Measurements from ENCODE around the gene C12orf57.

The C12orf57 gene

GRCh38 chr12:6941782-6942181, 2.0 kb upstream of the C12orf57 start:
- H3K79me2 ChIP-seq: peaks cover 4% of the 10 kb centered on the region
- H3K36me3 ChIP-seq (ENCODE audit: control insufficient read depth, insufficient read depth, low read length): no peaks in the 10 kb centered on the region
- no peak overlapping the region for H3K27ac ChIP-seq
- peaks cover 25% of the 10 kb centered on the region for H3K4me1 ChIP-seq
- no peak overlapping the region for H3K4me3 ChIP-seq (ENCODE audit: low read depth, low read length)
- no peaks in the 10 kb centered on the region for H3K27me3 ChIP-seq (ENCODE audit: control insufficient read depth, insufficient read depth, low read length)
- no peaks in the 10 kb centered on the region for H3K9me3 ChIP-seq (ENCODE audit: control insufficient read depth, low read length)
- no peak for TF ChIP-seq CTCF (IDR thresholded peaks at IDR 0.05)
- H2AFZ ChIP-seq: no peak overlapping the region
- no peak overlapping the region for H3K4me2 ChIP-seq (ENCODE audit: low read length)
- no peak overlapping the region for H3K9ac ChIP-seq

DNA sequence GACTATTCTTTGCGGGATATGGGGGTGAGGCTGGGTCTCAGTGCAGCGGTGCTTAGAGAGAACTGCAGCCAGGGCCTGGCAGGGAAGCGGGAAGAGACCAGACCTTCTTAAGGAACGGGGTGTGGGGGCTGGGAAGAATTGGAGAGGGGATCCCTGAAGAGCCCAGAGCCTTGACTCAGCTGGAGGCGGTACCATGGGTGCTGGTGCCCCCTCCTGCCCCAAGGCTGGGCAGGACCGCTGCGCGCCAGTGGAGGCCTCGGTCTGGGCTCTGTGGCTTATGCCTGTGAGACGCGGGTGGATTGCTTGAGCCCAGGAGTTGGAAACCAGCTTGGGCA, 1.5 kb upstream of the C12orf57 start:
- no peaks in the 10 kb centered on the region for H3K9me3 ChIP-seq (ENCODE audit: control insufficient read depth, low read length)
- H3K4me3 ChIP-seq (ENCODE audit: low read depth, low read length): no peak overlapping the region
- no peak overlapping the region for H3K4me2 ChIP-seq (ENCODE audit: low read length)
- no peak overlapping the region for H3K27ac ChIP-seq
- H2AFZ ChIP-seq: no peak overlapping the region
- H3K9ac ChIP-seq: no peak overlapping the region
- no peaks in the 10 kb centered on the region for H3K27me3 ChIP-seq (ENCODE audit: control insufficient read depth, insufficient read depth, low read length)
- peaks cover 29% of the 10 kb centered on the region for H3K4me1 ChIP-seq
- TF ChIP-seq CTCF (IDR thresholded peaks at IDR 0.05): no peak
- no peaks in the 10 kb centered on the region for H3K36me3 ChIP-seq (ENCODE audit: control insufficient read depth, insufficient read depth, low read length)
- peaks cover 4% of the 10 kb centered on the region for H3K79me2 ChIP-seq

DNA sequence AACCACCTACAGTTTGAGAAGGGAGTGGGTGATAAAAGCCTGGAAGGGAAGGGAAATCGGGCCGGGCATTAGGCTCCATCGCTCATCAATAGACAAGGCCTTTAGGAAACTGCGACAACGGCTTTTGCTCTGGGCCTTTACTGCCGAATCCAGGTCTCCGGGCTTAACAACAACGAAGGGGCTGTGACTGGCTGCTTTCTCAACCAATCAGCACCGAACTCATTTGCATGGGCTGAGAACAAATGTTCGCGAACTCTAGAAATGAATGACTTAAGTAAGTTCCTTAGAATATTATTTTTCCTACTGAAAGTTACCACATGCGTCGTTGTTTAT, 467 bp upstream of the C12orf57 start:
- no peak for TF ChIP-seq CTCF (IDR thresholded peaks at IDR 0.05)
- peak overlapping the region; percentile 48 for H2AFZ ChIP-seq
- no peaks in the 10 kb centered on the region for H3K36me3 ChIP-seq (ENCODE audit: control insufficient read depth, insufficient read depth, low read length)
- H3K4me2 ChIP-seq (ENCODE audit: low read length): peak overlapping the region; percentile 98
- peak overlapping the region; percentile 92 for H3K27ac ChIP-seq
- H3K9ac ChIP-seq: no peak overlapping the region
- H3K4me3 ChIP-seq (ENCODE audit: low read depth, low read length): peak overlapping the region; percentile 76
- H3K27me3 ChIP-seq (ENCODE audit: control insufficient read depth, insufficient read depth, low read length): no peaks in the 10 kb centered on the region
- H3K9me3 ChIP-seq (ENCODE audit: control insufficient read depth, low read length): no peaks in the 10 kb centered on the region
- H3K4me1 ChIP-seq: peaks cover 26% of the 10 kb centered on the region
- peaks cover 4% of the 10 kb centered on the region for H3K79me2 ChIP-seq

DNA sequence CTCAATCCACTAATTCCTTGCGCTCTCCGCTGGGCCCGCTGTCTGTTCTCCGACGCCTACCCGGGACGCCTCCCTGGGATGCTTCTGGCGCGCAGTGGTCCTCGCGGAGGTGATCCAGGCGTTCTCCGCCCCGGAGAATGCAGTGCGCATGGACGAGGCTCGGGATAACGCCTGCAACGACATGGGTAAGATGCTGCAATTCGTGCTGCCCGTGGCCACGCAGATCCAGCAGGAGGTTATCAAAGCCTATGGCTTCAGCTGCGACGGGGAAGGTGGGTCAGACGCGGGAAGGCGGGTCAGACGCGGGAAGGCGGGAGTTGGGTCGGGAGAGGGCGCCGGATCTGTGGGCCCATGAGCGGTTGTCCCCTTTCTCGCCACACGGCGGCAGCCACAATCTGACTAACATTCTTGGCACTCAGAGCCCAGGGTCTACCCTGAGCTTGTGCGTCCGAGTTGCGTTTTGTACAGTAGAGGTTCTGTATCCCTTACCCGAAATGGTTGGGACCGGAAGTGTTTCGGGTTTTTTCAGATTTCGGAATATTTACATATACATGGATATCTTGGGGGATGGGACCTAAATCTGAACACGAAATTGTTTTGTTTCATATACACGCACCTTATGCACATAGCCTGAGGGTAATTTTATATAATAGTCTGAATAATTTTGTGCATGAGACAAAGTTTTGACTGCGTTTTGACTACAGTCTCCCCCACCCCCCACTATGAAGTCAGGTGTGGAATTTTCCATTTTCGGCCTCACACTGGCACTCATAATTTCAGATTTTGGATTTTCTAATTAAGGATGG, 762 bp downstream of the C12orf57 start:
- peak overlapping the region; percentile 76 for H3K4me3 ChIP-seq (ENCODE audit: low read depth, low read length)
- no peaks in the 10 kb centered on the region for H3K27me3 ChIP-seq (ENCODE audit: control insufficient read depth, insufficient read depth, low read length)
- peak overlapping the region; percentile 98 for H3K4me2 ChIP-seq (ENCODE audit: low read length)
- peaks cover 1% of the 10 kb centered on the region for H3K79me2 ChIP-seq
- peak overlapping the region; percentile 81 for H2AFZ ChIP-seq
- peak overlapping the region; percentile 92 for H3K27ac ChIP-seq
- peak; percentile 94 for TF ChIP-seq CTCF (IDR thresholded peaks at IDR 0.05)
- H3K9ac ChIP-seq: peak overlapping the region; percentile 42
- H3K4me1 ChIP-seq: peaks cover 22% of the 10 kb centered on the region
- H3K9me3 ChIP-seq (ENCODE audit: control insufficient read depth, low read length): no peaks in the 10 kb centered on the region
- H3K36me3 ChIP-seq (ENCODE audit: control insufficient read depth, insufficient read depth, low read length): no peaks in the 10 kb centered on the region

GRCh38 chr12:6945613-6946012, 1.8 kb downstream of the C12orf57 start:
- TF ChIP-seq CTCF (IDR thresholded peaks at IDR 0.05): no peak
- no peak overlapping the region for H3K9ac ChIP-seq
- no peaks in the 10 kb centered on the region for H3K9me3 ChIP-seq (ENCODE audit: control insufficient read depth, low read length)
- H3K4me2 ChIP-seq (ENCODE audit: low read length): peak overlapping the region; percentile 56
- H2AFZ ChIP-seq: peak overlapping the region; percentile 85
- H3K79me2 ChIP-seq: no peaks in the 10 kb centered on the region
- H3K4me3 ChIP-seq (ENCODE audit: low read depth, low read length): peak overlapping the region; percentile 56
- no peaks in the 10 kb centered on the region for H3K27me3 ChIP-seq (ENCODE audit: control insufficient read depth, insufficient read depth, low read length)
- H3K27ac ChIP-seq: peak overlapping the region; percentile 92
- H3K4me1 ChIP-seq: peaks cover 22% of the 10 kb centered on the region
- H3K36me3 ChIP-seq (ENCODE audit: control insufficient read depth, insufficient read depth, low read length): no peaks in the 10 kb centered on the region
